Vagina (tissue), 2 donors: ENCODE measurements around the gene FRY.

ENCODE experiments used
- CTCF ChIP-seq, 3 experiments: fragments of 450-650 bp in 2 of 3; fragments of 200-600 bp in 1 of 3; sonication (generic) in 1 of 3; IDR thresholded peaks; one replicate each; pipeline ENCODE4 v1.5.1; 2017 to 2019; ENCODE audit warnings: antibody characterized with exemption in 3 of 3, mild to moderate bottlenecking in 2 of 3, moderate library complexity in 2 of 3
- POLR2A ChIP-seq, 2 donors: fragments of 450-650 bp; IDR thresholded peaks; one replicate each; pipeline ENCODE4 v1.6.1; 2017; ENCODE audit warnings: antibody characterized with exemption in 2 of 2, mild to moderate bottlenecking in 2 of 2, moderate library complexity in 2 of 2

GRCh38 chr13:32117701-32118100, 86.1 kb downstream of the FRY start:
- no peak for TF ChIP-seq CTCF (IDR thresholded peaks at IDR 0.05)
- no peak for TF ChIP-seq POLR2A (IDR thresholded peaks at IDR 0.05)
